HG02571 (cell line): Measurements from ENCODE around the gene CYB5R3.
"Not testable (repeated sequence)": the region's sequence is repeated elsewhere in the genome, so short reads cannot be mapped to it uniquely, and the experiment has no call there.

Experiments used
- ATAC-seq: cut with Tn5 transposase; IDR thresholded peaks from one replicate; pipeline ENCODE4 v1.9.1; 2021; ENCODE audit warnings: mild to moderate bottlenecking, moderate library complexity; ENCODE audit not compliant: unreplicated experiment

The CYB5R3 gene

DNA sequence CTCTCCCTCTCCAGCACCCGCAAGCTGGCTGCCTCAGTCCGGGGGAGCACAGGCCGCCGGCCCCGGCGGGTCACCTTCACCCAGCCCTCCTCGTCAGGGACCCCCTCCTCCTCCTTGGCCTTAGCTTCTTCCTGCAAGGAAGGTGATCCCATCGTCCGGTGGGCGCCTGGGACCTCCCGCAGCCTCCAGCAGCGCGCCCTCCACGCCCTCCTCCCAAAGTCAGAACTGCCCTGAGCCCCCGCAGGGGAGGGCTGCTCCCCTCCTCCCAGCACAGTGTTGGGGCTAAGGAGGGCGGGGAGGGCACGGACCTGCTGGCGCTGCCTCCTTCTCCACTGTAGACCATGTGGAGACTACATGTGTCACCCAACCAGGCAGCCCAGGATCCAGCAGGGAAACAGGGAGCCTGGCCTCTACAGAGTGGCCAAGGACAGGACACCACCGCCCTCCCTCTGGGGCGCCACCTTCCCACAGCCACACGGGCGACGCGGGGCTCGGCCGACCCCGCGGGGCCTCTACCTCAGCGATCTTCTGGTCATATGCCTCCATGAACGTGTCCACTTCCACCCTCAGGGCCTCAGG is 73.1 kb downstream of the CYB5R3 start:
- ATAC-seq: not testable (repeated sequence)

DNA sequence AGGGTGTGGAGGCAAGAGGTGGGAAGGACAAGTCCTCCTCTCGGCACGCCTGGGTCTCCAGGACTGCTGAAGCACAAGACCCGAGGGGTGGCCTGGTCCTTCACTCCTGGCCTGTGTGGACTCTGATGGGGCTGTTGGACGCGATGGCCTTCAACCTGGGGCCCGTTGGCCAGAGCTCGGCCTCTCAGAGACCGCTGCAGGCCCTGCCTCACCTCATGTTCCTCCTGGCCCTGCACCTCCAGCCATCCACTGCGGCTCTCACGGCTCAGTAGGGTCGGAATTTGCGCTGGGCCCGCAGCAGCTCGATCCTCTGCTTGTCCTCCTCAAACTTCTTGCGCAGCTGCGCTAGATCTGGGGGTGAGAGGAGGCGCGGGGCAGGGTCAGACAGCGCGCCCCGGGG is 74.7 kb downstream of the CYB5R3 start:
- ATAC-seq: not testable (repeated sequence)

DNA sequence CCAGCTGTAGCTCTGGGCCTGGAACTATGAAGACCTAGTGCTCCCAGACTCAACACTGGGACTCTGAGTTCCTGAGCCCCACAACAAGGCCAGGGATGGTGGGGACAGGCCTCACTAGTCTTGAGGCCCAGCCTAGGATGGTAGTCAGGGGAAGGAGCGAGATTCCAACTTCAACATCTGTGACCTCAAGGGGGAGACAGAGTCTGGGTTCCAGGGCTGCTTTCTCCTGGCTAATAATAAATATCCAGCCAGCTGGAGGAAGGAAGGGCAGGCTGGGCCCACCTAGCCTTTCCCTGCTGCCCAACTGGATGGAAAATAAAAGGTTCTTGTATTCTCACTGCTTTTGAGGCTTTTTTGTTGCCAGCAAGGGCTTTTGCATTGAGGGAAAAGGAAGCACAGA is 75.1 kb downstream of the CYB5R3 start:
- ATAC-seq: not testable (repeated sequence)

DNA sequence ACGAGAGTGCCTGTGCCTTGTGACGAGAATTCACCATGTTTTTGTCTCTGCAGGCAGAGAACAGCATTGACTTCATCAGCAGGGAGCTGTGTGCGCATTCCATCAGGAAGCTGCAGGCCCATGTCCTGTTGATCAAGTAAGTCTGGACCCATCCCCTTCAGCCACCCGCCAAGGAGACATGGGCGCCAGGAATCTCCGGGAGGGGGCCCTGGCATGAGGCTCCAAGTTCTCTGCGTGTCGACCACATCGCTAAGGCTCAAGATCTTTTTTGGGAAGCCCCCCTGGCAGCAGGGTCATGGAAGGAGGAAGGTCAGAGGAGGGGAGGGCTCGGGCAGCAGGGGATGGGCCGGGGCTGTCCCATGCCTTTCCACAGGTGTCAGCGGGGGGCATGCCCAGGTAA is 78.1 kb downstream of the CYB5R3 start:
- not testable (repeated sequence) for ATAC-seq

DNA sequence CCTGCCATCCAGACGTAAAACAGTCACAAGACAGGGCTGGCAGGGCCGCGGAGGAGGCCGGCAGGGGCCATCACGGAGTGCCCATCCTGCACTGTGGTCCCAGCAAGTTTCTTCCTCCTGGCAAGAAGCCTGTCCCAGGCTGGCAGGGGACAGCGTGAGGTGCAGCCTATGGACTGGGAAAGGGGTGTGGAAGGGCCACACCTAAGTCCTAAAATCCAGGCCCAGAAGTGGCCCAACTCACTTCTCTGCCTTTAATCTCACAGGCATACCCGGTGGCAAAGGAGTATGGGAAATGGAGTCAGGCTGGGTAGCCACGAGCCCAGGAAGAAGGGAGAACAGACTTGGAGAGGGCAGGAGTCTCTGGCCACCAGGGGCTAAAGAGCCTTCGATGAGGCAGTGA is 78.6 kb downstream of the CYB5R3 start:
- not testable (repeated sequence) for ATAC-seq

DNA sequence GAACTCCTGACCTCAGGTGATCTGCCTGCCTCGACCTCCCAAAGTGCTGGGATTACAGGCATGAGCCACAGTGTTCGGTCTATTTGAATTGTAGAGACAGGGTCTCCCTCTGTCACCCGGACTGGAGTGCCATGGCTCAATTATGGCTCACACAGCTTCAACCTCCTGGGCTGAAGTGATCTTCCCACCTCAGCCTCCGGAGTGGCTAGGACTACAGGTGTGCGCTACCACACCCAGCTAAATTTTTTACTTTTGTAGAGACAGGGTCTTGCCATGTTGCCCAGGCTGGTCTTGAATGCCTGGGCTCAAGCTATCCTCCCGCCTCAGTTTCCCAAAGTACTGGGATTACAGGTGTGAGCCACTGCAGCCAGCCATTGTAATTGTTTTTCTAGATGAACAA is 81.2 kb downstream of the CYB5R3 start:
- not testable (repeated sequence) for ATAC-seq
